ENCODE results near the gene ENTPD6.
A peak's percentile ranks its signal among the peaks of the same experiment; 100 is the strongest.
"Not testable (repeated sequence)": the region's sequence is repeated elsewhere in the genome, so short reads cannot be mapped to it uniquely, and the experiment has no call there.

ENTPD6 gene

GRCh38 chr20:25176184-25176583 is 19.3 kb upstream of the ENTPD6 start:
- Mint-ChIP-seq H3K36me3 (ENCODE audit: low read depth) (no peaks in the 10 kb centered on the region), H3K4me1 (ENCODE audit: low read depth) (no peaks in the 10 kb centered on the region)

GRCh38 chr20:25177890-25178321 is 17.6 kb upstream of the ENTPD6 start:
- H3K9me3 Mint-ChIP-seq: no peaks in the 10 kb centered on the region
- no peaks in the 10 kb centered on the region for H3K4me1 Mint-ChIP-seq (ENCODE audit: low read depth)
- H3K27ac Mint-ChIP-seq: no peak overlapping the region
- H3K4me3 Mint-ChIP-seq: no peak overlapping the region
- no peaks in the 10 kb centered on the region for H3K36me3 Mint-ChIP-seq (ENCODE audit: low read depth)
- peaks cover 14% of the 10 kb centered on the region for H3K27me3 Mint-ChIP-seq (ENCODE audit: low read depth)

More at GRCh38 chr20:25176184-25176583, 19.3 kb upstream of the ENTPD6 start:
- no peak overlapping the region for H3K27ac Mint-ChIP-seq
- peaks cover 16% of the 10 kb centered on the region for H3K27me3 Mint-ChIP-seq (ENCODE audit: low read depth)
- no peaks in the 10 kb centered on the region for H3K9me3 Mint-ChIP-seq
- H3K4me3 Mint-ChIP-seq: no peak overlapping the region

- Mint-ChIP-seq H3K4me3 (no peak overlapping the region), H3K27ac (no peak overlapping the region), H3K36me3 (ENCODE audit: low read depth) (no peaks in the 10 kb centered on the region), H3K27me3 (ENCODE audit: low read depth) (peaks cover 22% of the 10 kb centered on the region), H3K4me1 (ENCODE audit: low read depth) (no peaks in the 10 kb centered on the region), H3K9me3 (peaks cover 6% of the 10 kb centered on the region)
These were observed 16.7 kb upstream of the ENTPD6 start for GRCh38 chr20:25178563-25179438.

- Mint-ChIP-seq H3K4me3 (no peak overlapping the region), H3K4me1 (ENCODE audit: low read depth) (no peaks in the 10 kb centered on the region), H3K9me3 (peaks cover 9% of the 10 kb centered on the region), H3K27me3 (ENCODE audit: low read depth) (peaks cover 25% of the 10 kb centered on the region), H3K27ac (no peak overlapping the region), H3K36me3 (ENCODE audit: low read depth) (no peaks in the 10 kb centered on the region)
These were observed 15.9 kb upstream of the ENTPD6 start for GRCh38 chr20:25179439-25180089.

- H3K27ac Mint-ChIP-seq; H3K9me3 Mint-ChIP-seq; H3K36me3 Mint-ChIP-seq (ENCODE audit: low read depth); H3K4me3 Mint-ChIP-seq; H3K4me1 Mint-ChIP-seq (ENCODE audit: low read depth): not testable (repeated sequence)
- peaks cover 46% of the 10 kb centered on the region for H3K27me3 Mint-ChIP-seq (ENCODE audit: low read depth)
These were observed 11.1 kb upstream of the ENTPD6 start for GRCh38 chr20:25184391-25184790.

- Mint-ChIP-seq H3K9me3 (peaks cover 9% of the 10 kb centered on the region), H3K27ac (no peak overlapping the region), H3K27me3 (ENCODE audit: low read depth) (peaks cover 53% of the 10 kb centered on the region), H3K4me3 (no peak overlapping the region), H3K36me3 (ENCODE audit: low read depth) (no peaks in the 10 kb centered on the region), H3K4me1 (ENCODE audit: low read depth) (no peaks in the 10 kb centered on the region)
These were observed 8.3 kb upstream of the ENTPD6 start for GRCh38 chr20:25187220-25187619.

GRCh38 chr20:25187635-25188034 is 7.9 kb upstream of the ENTPD6 start:
- no peak overlapping the region for H3K27ac Mint-ChIP-seq
- no peaks in the 10 kb centered on the region for H3K36me3 Mint-ChIP-seq (ENCODE audit: low read depth)
- peaks cover 53% of the 10 kb centered on the region for H3K27me3 Mint-ChIP-seq (ENCODE audit: low read depth)
- H3K4me3 Mint-ChIP-seq: no peak overlapping the region
- no peaks in the 10 kb centered on the region for H3K4me1 Mint-ChIP-seq (ENCODE audit: low read depth)
- peaks cover 9% of the 10 kb centered on the region for H3K9me3 Mint-ChIP-seq

GRCh38 chr20:25188218-25188617 is 7.3 kb upstream of the ENTPD6 start:
- no peak overlapping the region for H3K27ac Mint-ChIP-seq
- H3K9me3 Mint-ChIP-seq: peaks cover 9% of the 10 kb centered on the region
- H3K4me3 Mint-ChIP-seq: no peak overlapping the region
- no peaks in the 10 kb centered on the region for H3K36me3 Mint-ChIP-seq (ENCODE audit: low read depth)
- H3K4me1 Mint-ChIP-seq (ENCODE audit: low read depth): no peaks in the 10 kb centered on the region
- H3K27me3 Mint-ChIP-seq (ENCODE audit: low read depth): peaks cover 48% of the 10 kb centered on the region

GRCh38 chr20:25191051-25191450 is 4.5 kb upstream of the ENTPD6 start:
- no peak overlapping the region for H3K4me3 Mint-ChIP-seq
- peaks cover under 1% of the 10 kb centered on the region for H3K4me1 Mint-ChIP-seq (ENCODE audit: low read depth)
- H3K36me3 Mint-ChIP-seq (ENCODE audit: low read depth): no peaks in the 10 kb centered on the region
- H3K27ac Mint-ChIP-seq: no peak overlapping the region
- peaks cover 21% of the 10 kb centered on the region for H3K27me3 Mint-ChIP-seq (ENCODE audit: low read depth)
- no peaks in the 10 kb centered on the region for H3K9me3 Mint-ChIP-seq

- H3K4me1 Mint-ChIP-seq (ENCODE audit: low read depth): peaks cover 6% of the 10 kb centered on the region
- no peak overlapping the region for H3K4me3 Mint-ChIP-seq
- H3K27me3 Mint-ChIP-seq (ENCODE audit: low read depth): peaks cover 21% of the 10 kb centered on the region
- no peaks in the 10 kb centered on the region for H3K9me3 Mint-ChIP-seq
- no peaks in the 10 kb centered on the region for H3K36me3 Mint-ChIP-seq (ENCODE audit: low read depth)
- no peak overlapping the region for H3K27ac Mint-ChIP-seq
These were observed 3.8 kb upstream of the ENTPD6 start for GRCh38 chr20:25191689-25192088.

GRCh38 chr20:25193843-25194242 is 1.7 kb upstream of the ENTPD6 start:
- no peaks in the 10 kb centered on the region for H3K9me3 Mint-ChIP-seq
- peaks cover 18% of the 10 kb centered on the region for H3K4me1 Mint-ChIP-seq (ENCODE audit: low read depth)
- H3K36me3 Mint-ChIP-seq (ENCODE audit: low read depth): peaks cover 2% of the 10 kb centered on the region
- peak overlapping the region; percentile 5 for H3K4me3 Mint-ChIP-seq
- peak overlapping the region; percentile 1 for H3K27ac Mint-ChIP-seq
- peaks cover 10% of the 10 kb centered on the region for H3K27me3 Mint-ChIP-seq (ENCODE audit: low read depth)

- Mint-ChIP-seq H3K9me3 (no peaks in the 10 kb centered on the region), H3K4me1 (ENCODE audit: low read depth) (peaks cover 18% of the 10 kb centered on the region), H3K27ac (peak overlapping the region; percentile 76), H3K4me3 (peak overlapping the region; percentile 77), H3K36me3 (ENCODE audit: low read depth) (peaks cover 2% of the 10 kb centered on the region), H3K27me3 (ENCODE audit: low read depth) (peaks cover 7% of the 10 kb centered on the region)
These were observed 1.1 kb upstream of the ENTPD6 start for GRCh38 chr20:25194333-25194972.

GRCh38 chr20:25195962-25196785 is 662 bp downstream of the ENTPD6 start:
- Mint-ChIP-seq H3K4me3 (peak overlapping the region; percentile 91), H3K27me3 (ENCODE audit: low read depth) (no peaks in the 10 kb centered on the region), H3K4me1 (ENCODE audit: low read depth) (peaks cover 21% of the 10 kb centered on the region), H3K27ac (peak overlapping the region; percentile 71), H3K9me3 (no peaks in the 10 kb centered on the region), H3K36me3 (ENCODE audit: low read depth) (peaks cover 2% of the 10 kb centered on the region)

- Mint-ChIP-seq H3K4me3 (peak overlapping the region; percentile 91), H3K27me3 (ENCODE audit: low read depth) (no peaks in the 10 kb centered on the region), H3K36me3 (ENCODE audit: low read depth) (peaks cover 2% of the 10 kb centered on the region), H3K9me3 (no peaks in the 10 kb centered on the region), H3K4me1 (ENCODE audit: low read depth) (peaks cover 21% of the 10 kb centered on the region), H3K27ac (no peak overlapping the region)
These were observed 1.2 kb downstream of the ENTPD6 start for GRCh38 chr20:25196786-25197120.

Data from T-helper 1 cell treated with Interleukin-12 subunit alpha and Interleukin-12 subunit beta and Interleukin-4 antibody, amounts not matched to agents 30 μg/mL and 1 μg/mL, for 36 hours (primary cell).